DMS153 (cell line): ENCODE results near the gene ULBP2.
A peak's percentile ranks its signal among the peaks of the same experiment; 100 is the strongest.
"Not testable (repeated sequence)": the region's sequence is repeated elsewhere in the genome, so short reads cannot be mapped to it uniquely, and the experiment has no call there.

Experiments
- DNase-seq: peaks from one replicate; lab custom pipeline; 2025; lab: John Stamatoyannopoulos, UW

ULBP2 gene

DNA sequence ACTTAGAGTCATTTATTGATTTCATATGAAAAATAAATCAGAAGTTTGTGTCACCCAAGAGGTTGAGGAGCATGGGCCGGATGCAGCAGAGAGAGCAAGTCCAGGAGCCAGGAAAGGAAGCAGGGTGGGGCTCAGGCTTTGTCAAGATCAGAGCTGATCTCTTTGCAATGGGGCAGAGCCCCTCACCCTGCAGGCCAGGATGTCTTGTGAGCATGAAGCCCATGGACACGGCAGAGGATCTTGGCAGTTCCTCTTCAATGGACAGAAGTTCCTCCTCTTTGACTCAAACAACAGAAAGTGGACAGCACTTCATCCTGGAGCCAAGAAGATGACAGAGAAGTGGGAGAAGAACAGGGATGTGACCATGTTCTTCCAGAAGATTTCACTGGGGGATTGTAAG, 27.1 kb downstream of the ULBP2 start:
- DNase-seq = not testable (repeated sequence)

DNA sequence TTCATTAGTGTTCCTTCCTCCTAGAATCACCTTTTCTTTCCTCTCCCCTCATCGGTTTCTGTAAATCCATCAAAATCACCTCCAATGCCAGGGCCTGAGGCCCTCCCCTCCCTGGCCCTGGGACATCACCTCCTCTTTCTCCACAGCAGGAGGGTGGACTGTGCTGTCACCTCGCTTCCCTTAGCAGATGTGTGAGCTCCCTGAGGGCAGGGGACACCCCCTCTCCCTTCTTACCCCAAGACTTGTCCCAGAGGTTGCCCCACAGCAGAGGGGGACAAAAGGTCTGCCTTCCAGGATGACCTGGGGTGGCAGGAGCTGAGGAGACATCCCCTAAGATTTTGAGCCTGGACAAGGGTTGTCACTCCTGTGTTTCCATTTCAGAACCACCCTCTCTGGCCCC, 27.8 kb downstream of the ULBP2 start:
- no peak for DNase-seq

DNA sequence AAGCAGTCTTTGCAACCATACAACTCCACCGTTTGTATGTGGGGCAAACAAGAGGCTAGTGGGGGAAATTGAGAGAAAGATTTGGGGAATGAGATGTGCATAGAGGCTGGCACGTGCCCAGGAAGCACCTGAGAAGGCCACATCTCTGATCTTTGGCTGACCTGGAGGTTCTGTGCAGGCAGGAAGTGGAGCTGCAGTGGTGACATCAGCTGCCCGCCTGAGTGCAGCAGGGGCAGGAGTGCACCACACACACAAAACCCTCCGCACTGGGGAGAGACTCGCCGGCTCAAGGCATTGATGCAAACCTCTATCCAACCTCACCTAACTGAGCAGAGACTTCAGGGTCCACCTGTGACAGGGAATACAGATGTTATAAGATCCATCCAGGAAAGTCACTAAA, 32.6 kb downstream of the ULBP2 start:
- not testable (repeated sequence) for DNase-seq

DNA sequence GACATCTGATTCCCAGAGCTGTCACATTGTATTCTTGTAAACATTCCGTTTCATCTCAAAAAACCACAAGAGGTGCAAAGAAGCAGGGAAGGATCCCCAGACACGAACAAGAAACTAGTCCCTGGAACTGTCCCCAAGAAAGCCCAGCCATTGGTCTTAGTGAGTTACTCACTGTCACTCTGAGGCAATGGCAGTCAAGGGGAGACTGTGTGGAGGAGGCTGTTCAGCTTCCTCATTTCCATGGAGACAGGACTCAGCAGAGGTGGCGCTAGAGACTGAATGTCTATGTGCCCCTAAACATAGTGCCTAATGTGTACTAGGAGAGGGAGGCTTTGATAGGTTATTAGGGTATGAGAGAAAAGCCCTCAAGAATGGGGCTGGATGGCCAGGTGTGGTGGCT, 33.0 kb downstream of the ULBP2 start:
- no peak for DNase-seq

DNA sequence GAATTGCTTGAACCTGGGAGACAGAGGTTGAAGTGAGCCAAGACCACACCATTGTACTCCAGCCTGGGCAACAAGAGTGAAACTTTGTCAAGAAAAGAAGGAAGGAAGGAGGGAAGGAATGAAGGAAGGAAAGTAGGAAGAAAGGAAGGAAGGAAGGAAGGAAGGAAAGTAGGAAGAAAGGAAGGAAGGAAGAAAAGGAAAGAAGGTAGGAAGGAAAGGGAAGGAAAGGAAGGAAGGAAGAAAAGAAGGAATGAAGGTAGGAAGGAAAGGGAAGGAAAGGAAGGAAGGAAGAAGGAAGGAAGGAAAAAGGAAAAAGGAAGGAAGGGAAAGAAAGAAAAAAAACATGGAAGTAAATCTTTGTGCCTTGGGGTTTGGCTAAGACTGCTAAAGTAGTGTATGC, 33.6 kb downstream of the ULBP2 start:
- DNase-seq = no peak

DNA sequence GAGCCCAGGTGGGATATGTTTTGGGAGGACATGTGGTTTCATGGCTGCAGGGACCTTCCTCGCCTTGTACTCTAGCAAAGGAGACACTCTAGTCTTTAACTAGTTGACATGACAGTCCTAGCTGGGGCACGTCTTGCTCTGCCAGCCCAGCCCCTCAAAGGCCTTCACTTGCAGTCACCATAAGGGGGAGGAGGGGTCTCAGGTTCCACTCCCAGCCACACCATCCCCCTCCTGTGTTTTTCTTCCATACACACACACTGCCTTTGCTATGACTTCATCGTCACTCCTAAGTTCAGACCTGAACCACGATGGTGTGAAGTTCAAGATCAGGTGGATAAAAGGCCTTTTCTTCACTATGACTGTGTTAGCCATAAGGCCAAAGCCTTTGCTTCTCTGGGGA, 35.4 kb downstream of the ULBP2 start:
- no peak for DNase-seq

DNA sequence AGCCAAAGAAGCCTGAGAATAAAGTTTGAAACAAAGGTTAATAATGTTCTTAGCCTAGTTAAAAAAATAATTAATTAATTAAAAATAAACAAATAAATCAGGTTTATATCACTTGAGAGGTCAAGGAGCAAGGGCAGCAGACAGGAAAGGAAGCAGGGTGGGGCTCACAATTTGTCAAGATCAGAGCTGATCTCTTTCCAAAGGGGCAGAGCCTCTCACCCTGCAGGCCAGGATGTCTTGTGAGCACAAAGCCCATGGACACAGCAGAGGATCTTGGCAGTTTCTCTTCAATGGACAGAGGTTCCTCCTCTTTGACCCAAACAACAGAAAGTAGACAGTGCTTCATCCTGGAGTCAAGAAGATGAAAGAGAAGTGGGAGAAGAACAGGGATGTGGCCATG, 36.8 kb downstream of the ULBP2 start:
- no peak for DNase-seq

DNA sequence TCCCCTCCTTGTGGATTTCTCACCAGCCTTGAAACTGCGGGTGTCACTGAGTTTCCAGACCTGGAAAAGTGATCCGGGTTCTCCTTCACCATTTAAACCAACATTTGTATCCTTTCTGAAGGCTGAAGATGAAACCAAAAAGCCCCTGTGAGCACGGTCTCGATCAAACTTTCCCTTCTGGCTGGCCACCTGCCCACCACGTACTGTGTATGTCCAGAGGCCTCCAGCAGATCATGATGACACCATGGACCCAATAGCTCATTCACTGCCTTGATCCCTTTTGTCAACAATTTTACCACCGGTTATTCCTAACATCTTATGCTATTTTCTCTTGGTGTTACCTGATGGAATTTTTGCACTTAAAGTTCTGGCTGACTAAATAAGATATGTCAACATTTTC, 37.5 kb downstream of the ULBP2 start:
- DNase-seq = no peak

DNA sequence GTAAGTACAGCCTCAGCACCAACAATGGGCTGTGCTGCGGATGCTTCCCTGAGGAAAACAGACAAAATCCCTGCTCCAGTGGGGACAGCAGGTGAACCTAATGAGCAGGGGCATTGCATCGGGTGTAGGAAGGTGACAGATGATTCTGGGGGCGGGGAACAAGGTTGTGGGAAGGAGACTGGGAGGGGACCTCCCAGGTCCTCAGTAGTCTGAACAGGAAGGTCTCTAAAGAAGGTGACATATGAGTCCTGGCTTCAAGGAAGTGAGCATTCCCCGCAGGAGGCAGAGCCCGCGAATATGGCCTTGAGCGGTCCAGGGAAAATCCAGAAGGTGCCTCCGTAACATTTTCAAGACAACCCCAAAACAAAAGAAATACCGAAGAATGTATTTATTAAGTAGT, 41.3 kb downstream of the ULBP2 start:
- no peak for DNase-seq

DNA sequence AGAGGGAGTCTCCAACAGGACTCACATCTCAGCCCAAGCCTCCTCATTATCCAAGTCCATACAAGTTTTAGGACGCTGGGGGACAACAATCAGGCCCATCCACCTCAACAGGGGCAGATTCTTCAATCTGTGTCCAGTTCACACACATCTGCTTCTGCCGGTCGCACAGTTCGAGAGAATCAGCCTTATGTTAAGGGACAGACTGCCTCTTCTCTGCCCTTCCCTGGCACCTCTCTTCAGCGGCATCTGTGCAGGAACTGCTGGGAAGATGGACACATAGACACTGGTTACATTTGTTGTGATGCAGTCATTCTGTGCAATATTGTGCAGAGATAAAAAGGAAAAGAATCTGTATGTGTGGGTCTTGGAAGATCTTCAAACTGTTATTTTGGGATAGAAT, 43.0 kb downstream of the ULBP2 start:
- DNase-seq = no peak

DNA sequence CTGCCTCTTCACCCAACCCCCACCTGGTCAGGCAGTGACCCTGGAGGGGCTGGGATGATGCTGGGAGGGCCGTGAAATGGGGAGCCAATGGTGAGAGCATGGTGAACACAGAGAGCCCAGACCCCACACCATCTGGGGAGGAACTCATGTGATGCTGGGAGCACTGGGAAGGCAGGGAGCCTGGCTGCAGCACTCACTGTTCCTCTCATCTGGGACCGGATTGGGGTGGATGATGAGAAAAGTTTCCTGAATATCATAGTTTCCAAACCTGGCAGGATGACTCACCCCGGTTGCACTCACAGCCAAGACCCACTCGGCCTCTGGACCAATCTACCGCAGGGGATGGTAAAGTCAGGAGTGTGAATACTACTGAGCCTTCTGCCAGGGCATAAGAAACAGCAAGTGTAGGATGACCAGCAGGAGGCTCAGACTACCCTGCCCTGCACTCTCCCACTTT, 43.7 kb downstream of the ULBP2 start:
- DNase-seq = no peak

DNA sequence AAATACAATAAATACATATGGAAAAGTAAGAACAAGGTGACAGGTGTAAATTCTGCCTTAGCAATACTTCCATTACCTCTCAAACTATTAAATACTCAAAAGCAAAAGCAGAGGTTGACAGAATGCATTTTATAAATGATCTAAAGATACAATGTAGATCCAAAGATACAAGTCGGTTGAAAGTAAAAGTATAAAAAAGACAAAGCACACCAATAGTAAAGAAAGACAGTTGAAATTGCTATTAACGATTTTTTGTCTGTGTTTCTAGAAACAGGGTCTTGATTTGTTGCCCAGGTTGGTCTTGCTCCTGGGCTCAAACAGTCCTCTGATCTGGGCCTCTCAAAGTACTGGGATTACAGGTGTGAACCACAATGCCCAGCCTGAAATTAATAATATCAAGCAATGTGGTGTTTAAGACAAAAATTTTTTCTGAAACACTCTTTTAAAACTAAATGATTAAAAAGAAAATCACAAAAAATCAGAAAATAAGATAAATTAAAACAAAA, 45.8 kb downstream of the ULBP2 start:
- no peak for DNase-seq

DNA sequence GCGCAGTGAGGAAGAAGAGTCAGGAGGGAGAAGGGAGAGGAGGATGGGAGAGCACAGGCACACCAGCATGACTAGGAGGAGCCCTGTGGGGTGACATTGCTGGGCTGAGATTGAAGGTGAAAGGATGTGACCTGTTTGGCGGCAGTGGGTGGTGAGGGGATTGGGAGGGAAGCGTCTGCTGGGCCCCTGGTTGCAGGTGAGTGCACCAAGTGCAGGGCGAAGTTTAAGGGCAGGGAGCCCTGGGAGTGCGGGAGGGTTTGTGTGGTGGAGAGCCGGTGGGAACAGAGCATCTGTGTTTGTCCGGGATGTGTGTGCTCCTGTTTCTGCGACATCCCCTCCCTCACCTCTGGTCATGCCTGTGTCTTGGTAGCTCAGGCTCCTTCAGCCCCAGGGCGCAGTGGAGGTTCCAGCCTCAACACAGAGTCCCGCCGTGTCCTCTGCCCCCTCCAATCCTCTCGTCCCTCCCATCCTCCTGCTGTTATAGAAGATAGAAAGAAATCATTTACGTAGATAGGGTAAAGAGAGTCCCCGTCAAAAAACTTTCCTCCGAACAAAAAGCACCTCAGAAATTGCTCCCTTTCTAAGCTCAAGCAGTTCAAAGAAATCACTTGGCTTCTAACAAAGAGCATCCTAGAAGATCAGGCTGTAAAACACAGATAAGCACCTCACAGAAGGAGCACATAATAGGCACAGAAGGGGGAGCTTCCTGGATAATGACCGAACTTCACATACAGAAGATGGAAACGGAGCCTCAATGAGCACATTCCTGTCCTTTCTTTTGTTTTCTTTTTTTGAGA, 46.9 kb downstream of the ULBP2 start:
- no peak for DNase-seq

DNA sequence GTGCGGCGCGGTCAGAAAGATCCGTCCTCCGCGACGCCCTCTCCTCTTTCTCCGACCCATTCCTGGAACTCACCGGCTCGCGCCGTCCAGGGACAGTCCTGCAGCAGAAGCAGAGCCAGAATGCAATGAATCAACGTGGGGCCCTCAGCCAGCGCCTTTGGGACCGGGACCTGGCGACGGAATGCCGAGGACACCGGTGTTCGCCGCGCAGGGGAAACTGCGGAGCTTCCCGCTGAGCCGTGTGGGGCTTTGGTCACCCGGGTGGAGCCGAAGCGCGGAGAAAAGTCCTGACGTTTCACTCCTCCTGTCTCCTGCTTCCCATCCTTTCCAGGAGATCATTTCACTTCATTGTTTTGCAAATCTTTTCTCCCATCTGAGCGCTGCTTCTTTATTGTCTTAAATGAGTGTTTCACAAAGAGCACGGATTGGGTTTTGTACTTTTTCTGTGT, 48.4 kb downstream of the ULBP2 start:
- DNase-seq = no peak

DNA sequence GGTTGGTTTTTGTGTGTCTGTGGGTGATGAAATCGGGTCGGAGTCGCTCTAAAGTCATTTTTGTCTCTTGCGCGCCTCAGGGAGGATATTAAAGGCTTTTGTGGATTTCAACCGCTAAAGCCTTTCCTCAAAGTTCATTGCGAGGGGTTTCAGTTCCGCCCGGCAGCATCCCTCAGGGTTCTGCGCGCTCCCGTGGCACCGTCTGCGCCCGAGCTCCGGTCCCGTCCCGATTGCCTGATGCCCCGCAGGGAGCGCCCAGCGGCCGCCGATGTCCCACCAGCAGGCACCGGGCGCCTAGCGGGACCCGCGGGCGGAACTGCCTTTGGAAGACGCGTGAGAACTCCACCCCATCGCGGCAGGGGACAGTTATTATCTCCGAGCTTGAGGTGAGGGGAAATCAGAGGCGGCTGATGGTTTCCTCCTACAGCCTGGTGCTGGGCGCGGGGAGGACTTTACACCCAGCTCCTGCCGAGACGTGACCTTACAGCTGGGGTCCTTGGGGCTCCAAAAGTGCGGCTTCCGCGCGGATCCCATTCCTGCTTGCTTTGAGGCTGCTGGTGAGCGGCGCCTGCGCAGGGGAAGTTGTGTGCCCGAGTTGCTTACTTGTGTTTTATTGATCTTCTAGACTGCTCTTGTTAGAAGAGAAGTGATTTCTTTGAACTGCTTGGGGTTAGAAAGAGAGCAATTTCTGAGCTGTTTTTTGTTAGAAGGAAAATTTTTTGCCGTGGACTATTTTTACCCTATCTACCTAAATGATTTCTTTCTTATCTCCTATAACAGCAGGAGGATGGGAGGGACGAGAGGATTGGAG, 49.1 kb downstream of the ULBP2 start:
- no peak for DNase-seq

DNA sequence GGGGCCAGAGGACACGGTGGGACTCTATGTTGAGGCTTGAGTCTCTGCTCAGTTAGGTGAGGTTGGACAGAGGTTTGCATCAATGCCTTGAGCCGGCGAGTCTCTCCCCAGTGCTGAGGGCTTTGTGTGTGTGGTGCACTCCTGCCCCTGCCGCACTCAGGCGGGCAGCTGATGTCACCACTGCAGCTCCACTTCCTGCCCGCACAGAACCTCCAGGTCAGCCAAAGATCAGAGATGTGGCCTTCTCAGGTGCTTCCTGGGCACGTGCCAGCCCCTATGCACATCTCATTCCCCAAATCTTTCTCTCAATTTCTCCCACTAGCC, 49.6 kb downstream of the ULBP2 start:
- DNase-seq = peak; percentile 12

DNA sequence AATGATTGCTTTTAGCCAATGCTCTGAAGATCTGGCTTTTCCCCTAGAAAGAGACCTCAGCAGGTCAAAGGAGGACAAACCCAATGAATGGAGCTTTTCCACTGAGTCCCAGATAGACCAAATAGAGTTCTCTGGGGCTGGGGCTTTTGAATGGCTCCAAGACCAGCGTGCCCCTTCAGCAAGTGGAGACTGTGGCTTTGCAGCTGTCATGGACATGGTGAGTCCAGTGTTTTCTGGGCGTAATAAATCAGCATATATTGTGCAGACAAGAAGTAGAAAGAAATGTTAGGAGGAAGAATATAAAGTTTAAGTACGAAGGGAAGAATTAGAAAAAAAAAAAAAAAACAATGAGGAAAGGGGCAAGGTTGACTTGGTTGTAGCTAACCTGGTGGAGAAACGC, 50.0 kb downstream of the ULBP2 start:
- DNase-seq = no peak

DNA sequence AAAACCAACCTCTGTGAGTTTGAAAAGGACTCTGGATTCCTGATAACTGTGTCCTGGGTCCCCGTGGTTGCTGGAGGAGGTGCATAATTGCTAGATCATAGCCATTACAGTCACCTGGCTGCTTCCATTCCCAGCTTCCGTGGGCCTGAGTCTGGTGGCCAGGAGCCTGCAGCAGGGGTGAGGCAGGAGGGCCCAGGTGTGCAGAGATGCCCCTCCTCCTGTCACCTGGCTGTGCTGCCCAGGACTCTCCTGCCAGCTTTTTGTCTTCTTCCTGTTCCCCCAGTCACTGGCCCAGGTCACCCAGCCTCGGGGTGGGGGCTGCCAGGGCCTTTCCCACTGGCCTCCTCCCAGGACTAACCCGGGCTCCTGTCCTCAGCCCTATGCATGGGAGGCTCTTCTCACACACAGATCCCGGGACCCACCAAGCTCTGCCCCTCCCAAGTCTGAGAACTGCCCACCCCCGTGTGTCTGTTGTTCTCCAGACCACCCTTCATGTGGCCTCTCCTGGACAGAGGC, 53.5 kb downstream of the ULBP2 start:
- DNase-seq = no peak

DNA sequence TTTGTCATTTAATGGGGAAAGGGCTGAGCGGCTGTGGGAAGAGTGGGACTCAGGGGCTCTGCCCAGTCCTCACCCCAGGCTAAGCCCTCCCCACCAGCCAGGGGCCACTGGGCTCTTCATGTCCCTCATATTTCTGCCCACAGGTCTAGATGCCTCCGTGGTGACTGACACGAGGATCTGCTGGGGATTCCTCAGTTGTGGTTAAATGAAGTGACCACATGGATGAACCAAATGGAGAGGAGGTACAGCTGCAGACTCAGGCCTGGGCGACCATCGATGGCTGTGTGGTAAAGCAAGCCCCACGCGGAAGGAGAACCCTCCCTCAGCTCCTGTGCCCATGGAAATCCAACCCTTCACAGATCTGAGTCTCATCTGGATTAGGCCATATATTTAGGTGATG, 54.2 kb downstream of the ULBP2 start:
- DNase-seq = no peak
